ENCODE measurements around the gene PTPRT. TPM values are rescaled to one million over a fixed set of nuclear protein-coding genes. Genes with fewer than 3 reads are reported as not detected.

Gene PTPRT
- polyA plus RNA-seq, 1 donor, result 0.78 TPM

DNA sequence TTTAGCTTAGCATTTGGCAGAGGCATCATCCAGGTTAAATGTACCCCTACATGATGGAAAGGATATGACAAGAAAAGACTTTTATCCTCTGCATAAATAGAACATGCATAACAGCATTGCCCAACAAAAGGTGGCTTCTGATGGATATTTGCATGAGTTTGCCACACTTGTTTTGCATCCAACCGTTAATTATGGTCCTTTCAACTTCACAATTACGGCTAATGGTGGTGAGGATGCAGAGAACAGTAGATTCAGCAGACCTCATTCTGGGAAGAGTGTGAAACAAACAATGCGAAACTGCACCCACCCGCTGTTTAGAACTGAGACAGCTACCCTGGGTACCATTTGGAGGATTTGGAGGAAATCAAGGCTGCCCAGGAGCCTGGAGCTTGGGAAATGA, 880.7 kb downstream of the PTPRT start:
- no peak overlapping the region for H3K27ac ChIP-seq (ENCODE audit: low read length)
- WGBS (ENCODE audit: insufficient coverage, low lambda C conversion rate), result no CpG with 5 or more reads among the region's 4 CpGs
- H3K4me1 ChIP-seq (ENCODE audit: control insufficient read depth, insufficient read depth, low read length), result no peaks in the 10 kb centered on the region
- no peaks in the 10 kb centered on the region for H3K27me3 ChIP-seq (ENCODE audit: control insufficient read depth, insufficient read depth, low read length)
- no peaks in the 10 kb centered on the region for H3K9me3 ChIP-seq (ENCODE audit: control insufficient read depth, low read depth, low read length)
- no peak for DNase-seq
- no peaks in the 10 kb centered on the region for H3K36me3 ChIP-seq (ENCODE audit: control insufficient read depth, insufficient read depth, low read length)
- no peak overlapping the region for H3K4me3 ChIP-seq (ENCODE audit: low read length)

DNA sequence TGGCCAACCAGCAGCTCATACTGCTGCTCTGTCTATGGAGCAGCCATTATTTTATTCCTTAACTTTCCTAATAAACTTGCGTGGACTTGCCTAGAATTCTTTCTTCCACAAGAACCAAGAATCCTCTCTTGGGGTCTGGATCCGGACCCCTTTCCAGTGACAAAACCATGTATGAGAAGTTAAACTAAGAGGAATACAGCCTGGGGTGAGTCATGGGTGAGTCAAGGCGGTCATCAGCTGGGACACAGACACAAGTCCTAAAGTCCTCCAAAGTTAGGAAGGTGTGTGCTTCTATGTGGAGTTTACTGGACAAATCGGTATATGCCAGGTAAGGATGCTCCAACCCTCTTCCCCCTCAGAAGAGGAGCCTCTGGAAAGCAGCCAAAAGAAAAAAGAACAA, 881.5 kb downstream of the PTPRT start:
- H3K9me3 ChIP-seq (ENCODE audit: control insufficient read depth, low read depth, low read length), result no peaks in the 10 kb centered on the region
- no peak overlapping the region for H3K4me3 ChIP-seq (ENCODE audit: low read length)
- no peaks in the 10 kb centered on the region for H3K4me1 ChIP-seq (ENCODE audit: control insufficient read depth, insufficient read depth, low read length)
- no peaks in the 10 kb centered on the region for H3K27me3 ChIP-seq (ENCODE audit: control insufficient read depth, insufficient read depth, low read length)
- H3K36me3 ChIP-seq (ENCODE audit: control insufficient read depth, insufficient read depth, low read length), result no peaks in the 10 kb centered on the region
- DNase-seq, result no peak
- no peak overlapping the region for H3K27ac ChIP-seq (ENCODE audit: low read length)
- WGBS (ENCODE audit: insufficient coverage, low lambda C conversion rate), result 100% methylated on average over 3 of the region's 4 CpGs

DNA sequence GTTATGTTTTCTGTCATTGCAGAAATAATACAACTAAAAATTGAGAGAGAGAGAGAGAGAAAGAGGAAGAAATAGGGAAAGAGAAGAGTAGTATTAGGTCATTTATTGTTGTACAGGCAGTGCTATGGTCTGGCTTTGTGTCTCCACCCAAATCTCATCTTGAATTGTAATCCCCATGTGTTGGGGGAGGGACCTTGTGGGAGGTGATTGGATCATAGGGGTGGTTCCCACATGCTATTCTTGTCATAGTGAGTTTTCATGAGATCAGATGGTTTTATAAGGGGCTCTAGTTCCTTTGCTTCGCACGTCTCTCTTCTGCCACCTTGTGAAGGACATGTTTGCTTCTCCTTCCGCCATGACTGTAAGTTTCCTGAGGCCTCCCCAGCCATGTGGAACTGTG, 894.1 kb downstream of the PTPRT start:
- no peak overlapping the region for H3K27ac ChIP-seq (ENCODE audit: low read length)
- no peaks in the 10 kb centered on the region for H3K4me1 ChIP-seq (ENCODE audit: control insufficient read depth, insufficient read depth, low read length)
- no peaks in the 10 kb centered on the region for H3K36me3 ChIP-seq (ENCODE audit: control insufficient read depth, insufficient read depth, low read length)
- no CpG with 5 or more reads among the region's 3 CpGs for WGBS (ENCODE audit: insufficient coverage, low lambda C conversion rate)
- no peak overlapping the region for H3K4me3 ChIP-seq (ENCODE audit: low read length)
- no peak for DNase-seq
- H3K27me3 ChIP-seq (ENCODE audit: control insufficient read depth, insufficient read depth, low read length), result no peaks in the 10 kb centered on the region
- H3K9me3 ChIP-seq (ENCODE audit: control insufficient read depth, low read depth, low read length), result no peaks in the 10 kb centered on the region

- Histone ChIP-seq H3K27ac (ENCODE audit: low read length) (no peak overlapping the region), H3K9me3 (ENCODE audit: control insufficient read depth, low read depth, low read length) (no peaks in the 10 kb centered on the region), H3K4me1 (ENCODE audit: control insufficient read depth, insufficient read depth, low read length) (no peaks in the 10 kb centered on the region), H3K36me3 (ENCODE audit: control insufficient read depth, insufficient read depth, low read length) (no peaks in the 10 kb centered on the region), H3K27me3 (ENCODE audit: control insufficient read depth, insufficient read depth, low read length) (no peaks in the 10 kb centered on the region), H3K4me3 (ENCODE audit: low read length) (no peak overlapping the region)
- DNase-seq, result no peak
These were observed 894.7 kb downstream of the PTPRT start for GRCh38 chr20:42294976-42295375.

GRCh38 chr20:42281801-42282200, 907.9 kb downstream of the PTPRT start:
- no peaks in the 10 kb centered on the region for H3K9me3 ChIP-seq (ENCODE audit: control insufficient read depth, low read depth, low read length)
- no peak for DNase-seq
- no peak overlapping the region for H3K4me3 ChIP-seq (ENCODE audit: low read length)
- H3K36me3 ChIP-seq (ENCODE audit: control insufficient read depth, insufficient read depth, low read length), result no peaks in the 10 kb centered on the region
- H3K4me1 ChIP-seq (ENCODE audit: control insufficient read depth, insufficient read depth, low read length), result no peaks in the 10 kb centered on the region
- 100% methylated on average over 4 of the region's 4 CpGs for WGBS (ENCODE audit: insufficient coverage, low lambda C conversion rate)
- no peak overlapping the region for H3K27ac ChIP-seq (ENCODE audit: low read length)
- no peaks in the 10 kb centered on the region for H3K27me3 ChIP-seq (ENCODE audit: control insufficient read depth, insufficient read depth, low read length)

GRCh38 chr20:42276718-42277602, 912.7 kb downstream of the PTPRT start:
- H3K9me3 ChIP-seq (ENCODE audit: control insufficient read depth, low read depth, low read length), result no peaks in the 10 kb centered on the region
- H3K27ac ChIP-seq (ENCODE audit: low read length), result no peak overlapping the region
- no CpG with 5 or more reads among the region's 10 CpGs for WGBS (ENCODE audit: insufficient coverage, low lambda C conversion rate)
- H3K4me3 ChIP-seq (ENCODE audit: low read length), result no peak overlapping the region
- no peaks in the 10 kb centered on the region for H3K36me3 ChIP-seq (ENCODE audit: control insufficient read depth, insufficient read depth, low read length)
- no peaks in the 10 kb centered on the region for H3K4me1 ChIP-seq (ENCODE audit: control insufficient read depth, insufficient read depth, low read length)
- no peaks in the 10 kb centered on the region for H3K27me3 ChIP-seq (ENCODE audit: control insufficient read depth, insufficient read depth, low read length)
- no peak for DNase-seq

GRCh38 chr20:42274986-42275385, 914.7 kb downstream of the PTPRT start:
- 40% methylated on average over 1 of the region's 2 CpGs for WGBS (ENCODE audit: insufficient coverage, low lambda C conversion rate)

DNA sequence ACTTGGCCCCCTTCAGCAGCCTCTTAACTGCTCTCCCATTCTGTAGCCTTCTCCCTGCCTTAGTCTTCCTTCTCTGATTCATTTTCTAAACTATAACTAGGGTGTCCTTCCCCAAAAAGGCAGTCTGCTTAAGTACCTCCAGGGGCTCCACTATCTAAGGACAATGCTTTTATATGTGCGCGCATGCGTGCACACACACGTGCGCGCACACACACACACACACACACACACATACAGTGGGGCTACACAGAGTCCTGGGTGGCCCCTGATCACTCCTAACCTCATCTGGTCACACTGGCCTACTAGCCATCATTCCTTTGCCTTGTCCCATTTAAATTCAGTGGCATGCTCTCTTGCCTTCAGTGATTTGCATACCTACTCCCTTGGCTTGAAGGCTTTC, 917.2 kb downstream of the PTPRT start:
- H3K4me3 ChIP-seq (ENCODE audit: low read length), result no peak overlapping the region
- H3K36me3 ChIP-seq (ENCODE audit: control insufficient read depth, insufficient read depth, low read length), result no peaks in the 10 kb centered on the region
- H3K27ac ChIP-seq (ENCODE audit: low read length), result no peak overlapping the region
- no peaks in the 10 kb centered on the region for H3K27me3 ChIP-seq (ENCODE audit: control insufficient read depth, insufficient read depth, low read length)
- no peaks in the 10 kb centered on the region for H3K4me1 ChIP-seq (ENCODE audit: control insufficient read depth, insufficient read depth, low read length)
- no peaks in the 10 kb centered on the region for H3K9me3 ChIP-seq (ENCODE audit: control insufficient read depth, low read depth, low read length)
- WGBS (ENCODE audit: insufficient coverage, low lambda C conversion rate), result no CpG with 5 or more reads among the region's 6 CpGs
- no peak for DNase-seq

More at GRCh38 chr20:42274986-42275385, 914.7 kb downstream of the PTPRT start:
- Histone ChIP-seq H3K9me3 (ENCODE audit: control insufficient read depth, low read depth, low read length) (no peaks in the 10 kb centered on the region), H3K27me3 (ENCODE audit: control insufficient read depth, insufficient read depth, low read length) (no peaks in the 10 kb centered on the region), H3K4me1 (ENCODE audit: control insufficient read depth, insufficient read depth, low read length) (no peaks in the 10 kb centered on the region), H3K4me3 (ENCODE audit: low read length) (no peak overlapping the region), H3K27ac (ENCODE audit: low read length) (no peak overlapping the region), H3K36me3 (ENCODE audit: control insufficient read depth, insufficient read depth, low read length) (no peaks in the 10 kb centered on the region)
- no peak for DNase-seq

DNA sequence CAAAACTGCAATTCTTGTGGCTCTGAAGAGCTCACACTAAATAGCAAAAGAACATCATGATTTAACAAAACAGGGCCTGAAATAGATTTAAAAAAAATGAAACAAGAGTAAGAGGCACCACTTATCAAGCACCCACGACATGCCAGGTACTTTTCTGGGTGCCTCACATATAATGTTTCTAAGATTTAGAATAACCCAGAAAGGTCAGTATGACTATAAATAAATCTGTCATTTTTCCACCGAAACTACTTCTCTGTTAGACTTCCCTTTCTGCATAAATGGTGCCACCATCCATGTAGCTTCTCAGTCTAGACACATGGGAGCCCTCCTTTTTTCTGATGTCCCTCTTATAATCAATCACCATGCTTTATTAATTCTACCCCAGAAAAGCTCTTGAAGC, 919.2 kb downstream of the PTPRT start:
- no peaks in the 10 kb centered on the region for H3K27me3 ChIP-seq (ENCODE audit: control insufficient read depth, insufficient read depth, low read length)
- no peaks in the 10 kb centered on the region for H3K9me3 ChIP-seq (ENCODE audit: control insufficient read depth, low read depth, low read length)
- WGBS (ENCODE audit: insufficient coverage, low lambda C conversion rate), result no CpG with 5 or more reads among the region's 2 CpGs
- no peak overlapping the region for H3K27ac ChIP-seq (ENCODE audit: low read length)
- DNase-seq, result no peak
- H3K4me1 ChIP-seq (ENCODE audit: control insufficient read depth, insufficient read depth, low read length), result no peaks in the 10 kb centered on the region
- H3K36me3 ChIP-seq (ENCODE audit: control insufficient read depth, insufficient read depth, low read length), result no peaks in the 10 kb centered on the region
- H3K4me3 ChIP-seq (ENCODE audit: low read length), result no peak overlapping the region

- no peak for DNase-seq
- WGBS (ENCODE audit: insufficient coverage, low lambda C conversion rate), result 34% methylated on average over 2 of the region's 4 CpGs
- H3K27ac ChIP-seq (ENCODE audit: low read length), result no peak overlapping the region
- H3K4me3 ChIP-seq (ENCODE audit: low read length), result no peak overlapping the region
- H3K9me3 ChIP-seq (ENCODE audit: control insufficient read depth, low read depth, low read length), result no peaks in the 10 kb centered on the region
- H3K4me1 ChIP-seq (ENCODE audit: control insufficient read depth, insufficient read depth, low read length), result no peaks in the 10 kb centered on the region
- H3K36me3 ChIP-seq (ENCODE audit: control insufficient read depth, insufficient read depth, low read length), result no peaks in the 10 kb centered on the region
- H3K27me3 ChIP-seq (ENCODE audit: control insufficient read depth, insufficient read depth, low read length), result no peaks in the 10 kb centered on the region
These were observed 921.8 kb downstream of the PTPRT start for GRCh38 chr20:42267793-42268384.
